Suppressor macrophage treated with lipopolysaccharide for 4 hours (primary cell): ENCODE measurements around the gene LCN15.
"Not testable (repeated sequence)": the region's sequence is repeated elsewhere in the genome, so short reads cannot be mapped to it uniquely, and the experiment has no call there.

Source experiments
- DNase-seq: peaks from one replicate; pipeline ENCODE4 v3.0.0-alpha.2; 2020

LCN15 gene

GRCh38 chr9:136719195-136719880, 45.0 kb downstream of the LCN15 start:
- peak; percentile 72 for DNase-seq

GRCh38 chr9:136718345-136719194, 45.7 kb downstream of the LCN15 start:
- no peak for DNase-seq

- DNase-seq: no peak
These were observed 46.9 kb downstream of the LCN15 start for GRCh38 chr9:136717399-136717798.

- DNase-seq: no peak
These were observed 49.4 kb downstream of the LCN15 start for GRCh38 chr9:136714893-136715274.

GRCh38 chr9:136714096-136714892, 50.0 kb downstream of the LCN15 start:
- no peak for DNase-seq

GRCh38 chr9:136713550-136713949, 50.8 kb downstream of the LCN15 start:
- DNase-seq: no peak

- no peak for DNase-seq
These were observed 51.4 kb downstream of the LCN15 start for GRCh38 chr9:136712690-136713544.

GRCh38 chr9:136711751-136712689, 52.3 kb downstream of the LCN15 start, which contains the start of gene DIPK1B:
Gene DIPK1B (plus strand): TSS chr9:136712572. CDS start chr9:136712666, 94 bp downstream.
- DNase-seq: no peak

GRCh38 chr9:136711219-136711648, 53.1 kb downstream of the LCN15 start:
- not testable (repeated sequence) for DNase-seq

GRCh38 chr9:136710543-136710942, 53.8 kb downstream of the LCN15 start:
- no peak for DNase-seq
